Lower leg skin (tissue), 4 donors: Measurements from ENCODE around the gene CRYBG2. TPM values are rescaled to one million over a fixed set of nuclear protein-coding genes. Genes with fewer than 3 reads are reported as not detected.

ENCODE experiments used
- DNase-seq, 2 donors: peaks; one replicate each; pipeline ENCODE4 v3.0.0-alpha.2; 2019; ENCODE audit warnings: low spot score in 2 of 2
- H3K4me3 ChIP-seq: fragments of 200-600 bp; sonication (generic); 2 replicates; pipeline ENCODE4 v1.5.1; 2017; ENCODE audit warnings: mild to moderate bottlenecking, low read depth; ENCODE audit not compliant: poor library complexity, severe bottlenecking
- POLR2A ChIP-seq, 2 donors: fragments of 450-650 bp; IDR thresholded peaks; one replicate each; pipeline ENCODE4 v1.6.1; 2016 to 2017; ENCODE audit warnings: antibody characterized with exemption in 2 of 2, mild to moderate bottlenecking in 1 of 2, moderate library complexity in 1 of 2
- WGBS, 2 donors: methylation state at CpG; one replicate each; pipeline ENCODE4 v1.1.5; 2018; 5-methylcytosine and 5-hydroxymethylcytosine counted together
- intact Hi-C: fragments of 100-400 bp; cut with DNase I; formaldehyde crosslinking; loops from one replicate; pipeline ENCODE4 v1.15.0; 2023; ENCODE audit warnings: low total_unique reads
- total RNA-seq, 4 donors: library from RNA; depleted of rRNA; stranded (reverse); fragments of >200 nt; gene quantifications; one replicate each; pipeline ENCODE4 v1.1.0, GENCODE V29; 2016
- TF ChIP-seq, protein P1 (sequence below), 3 donors: fragments of 450-650 bp; IDR thresholded peaks; one replicate each; pipeline ENCODE4 v1.5.1; 2016; ENCODE audit warnings: antibody characterized with exemption in 3 of 3, mild to moderate bottlenecking in 3 of 3, moderate library complexity in 2 of 3

CRYBG2 gene
- total RNA-seq, 4 donors from 2014 or later = 52.3 to 104 (median 56.9) TPM

DNA sequence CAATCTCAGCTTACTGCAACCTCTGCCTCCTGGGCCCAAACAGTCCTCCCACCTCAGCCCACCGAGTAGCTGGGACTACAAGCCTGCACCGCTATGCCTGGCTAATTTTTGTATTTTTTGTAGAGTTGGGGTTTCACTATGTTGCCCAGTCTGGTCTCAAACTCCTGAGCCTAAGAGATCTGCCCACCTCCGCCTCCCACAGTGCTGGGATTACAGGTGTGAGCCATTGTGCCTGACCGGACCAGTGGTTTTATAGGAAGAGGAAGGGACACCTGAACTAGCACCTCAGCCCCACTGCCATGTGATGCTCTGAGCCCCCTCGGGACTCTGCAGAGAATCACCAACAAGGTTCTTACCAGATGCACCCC lies 4.1 kb downstream of the CRYBG2 start:
- DNase-seq = no peak
- 90% methylated on average over 5 of the region's 5 CpGs for WGBS, 2 donors
- no peak for TF ChIP-seq POLR2A (IDR thresholded peaks at IDR 0.05)
- TF ChIP-seq, protein P1, sequence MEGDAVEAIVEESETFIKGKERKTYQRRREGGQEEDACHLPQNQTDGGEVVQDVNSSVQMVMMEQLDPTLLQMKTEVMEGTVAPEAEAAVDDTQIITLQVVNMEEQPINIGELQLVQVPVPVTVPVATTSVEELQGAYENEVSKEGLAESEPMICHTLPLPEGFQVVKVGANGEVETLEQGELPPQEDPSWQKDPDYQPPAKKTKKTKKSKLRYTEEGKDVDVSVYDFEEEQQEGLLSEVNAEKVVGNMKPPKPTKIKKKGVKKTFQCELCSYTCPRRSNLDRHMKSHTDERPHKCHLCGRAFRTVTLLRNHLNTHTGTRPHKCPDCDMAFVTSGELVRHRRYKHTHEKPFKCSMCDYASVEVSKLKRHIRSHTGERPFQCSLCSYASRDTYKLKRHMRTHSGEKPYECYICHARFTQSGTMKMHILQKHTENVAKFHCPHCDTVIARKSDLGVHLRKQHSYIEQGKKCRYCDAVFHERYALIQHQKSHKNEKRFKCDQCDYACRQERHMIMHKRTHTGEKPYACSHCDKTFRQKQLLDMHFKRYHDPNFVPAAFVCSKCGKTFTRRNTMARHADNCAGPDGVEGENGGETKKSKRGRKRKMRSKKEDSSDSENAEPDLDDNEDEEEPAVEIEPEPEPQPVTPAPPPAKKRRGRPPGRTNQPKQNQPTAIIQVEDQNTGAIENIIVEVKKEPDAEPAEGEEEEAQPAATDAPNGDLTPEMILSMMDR (IDR thresholded peaks at IDR 0.05) = no peak
- H3K4me3 ChIP-seq = no peak overlapping the region
- intact Hi-C loops = no loop called here

DNA sequence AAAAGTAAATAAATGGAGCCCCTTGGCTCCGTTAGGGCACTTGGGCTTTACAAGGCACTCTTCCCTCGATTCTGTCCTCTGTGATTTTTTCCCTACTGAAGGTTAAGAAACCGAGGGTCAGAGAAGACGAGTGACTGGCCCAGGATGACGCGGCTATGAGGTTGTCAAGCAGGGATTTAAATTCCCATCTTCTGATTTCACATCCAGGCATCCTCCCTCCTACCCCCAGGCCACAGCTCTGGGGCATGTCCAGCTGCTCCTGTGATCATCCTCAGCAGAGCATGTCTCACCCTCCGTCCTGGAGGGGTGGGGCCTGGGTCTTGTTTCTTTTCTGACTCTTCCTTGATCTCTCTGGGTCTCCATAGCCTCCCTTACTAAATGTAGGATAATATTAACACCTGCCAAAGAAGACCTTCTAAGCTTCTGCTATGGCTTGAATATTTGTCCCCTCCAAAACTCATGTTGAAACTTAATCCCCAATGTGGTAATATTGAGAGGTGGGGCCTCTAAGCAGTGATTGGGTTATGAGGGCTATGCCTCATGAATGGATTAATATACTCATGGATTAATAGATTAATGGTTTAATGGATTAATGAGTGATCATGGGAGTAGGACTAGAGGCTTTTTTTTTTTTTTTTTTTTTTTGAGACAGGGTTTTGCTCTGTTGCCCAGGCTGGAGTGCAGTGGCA lies 4.6 kb downstream of the CRYBG2 start:
- TF ChIP-seq, protein P1 (IDR thresholded peaks at IDR 0.05) = no peak
- TF ChIP-seq POLR2A (IDR thresholded peaks at IDR 0.05) = no peak
- DNase-seq = no peak
- H3K4me3 ChIP-seq = no peak overlapping the region
- intact Hi-C loops = no loop called here
- WGBS, 2 donors = 79 to 80% methylated on average over 7 of the region's 7 CpGs

DNA sequence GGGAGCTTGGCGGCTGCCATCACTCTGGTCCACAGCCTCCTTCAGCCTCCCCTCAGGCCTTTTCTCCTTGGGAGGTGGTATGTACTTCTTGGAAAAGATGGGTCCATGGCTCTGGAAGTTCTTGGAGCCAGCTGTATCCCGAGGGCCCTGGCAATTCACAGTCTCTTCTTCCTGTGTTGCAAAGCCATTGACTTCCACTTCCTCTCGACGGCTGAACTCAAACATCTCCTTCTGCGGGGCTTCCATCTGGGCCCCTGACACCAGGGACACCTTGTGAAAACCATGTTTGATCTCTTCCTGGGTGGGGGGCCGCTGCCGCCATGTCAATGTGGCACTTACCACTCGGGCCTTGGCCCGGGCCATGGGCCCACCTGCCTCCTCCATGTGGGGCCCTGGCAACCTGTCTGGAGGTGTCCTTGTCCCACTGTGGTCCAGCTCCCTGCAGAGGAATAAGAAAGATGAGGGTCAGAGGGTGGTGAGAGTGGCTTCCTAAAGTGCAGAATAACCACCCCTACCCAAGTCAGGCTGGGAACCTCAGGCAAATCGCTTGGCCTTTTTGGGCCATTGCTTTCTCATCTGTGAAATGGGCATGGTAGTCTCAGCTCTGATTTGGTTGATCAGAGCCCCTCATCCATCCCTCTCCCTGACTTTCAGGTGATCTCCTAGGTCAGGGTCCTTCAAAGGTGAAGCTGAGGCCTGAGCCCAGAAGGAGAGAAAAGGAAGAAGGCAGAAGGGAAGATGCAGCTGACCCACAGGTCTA lies 7.5 kb downstream of the CRYBG2 start:
- no peak overlapping the region for H3K4me3 ChIP-seq
- no peak for TF ChIP-seq POLR2A (IDR thresholded peaks at IDR 0.05)
- TF ChIP-seq, protein P1 (IDR thresholded peaks at IDR 0.05) = no peak
- no peak for DNase-seq
- WGBS, 2 donors = 72 to 79% methylated on average over 10 of the region's 10 CpGs
- intact Hi-C loops = no loop called here

DNA sequence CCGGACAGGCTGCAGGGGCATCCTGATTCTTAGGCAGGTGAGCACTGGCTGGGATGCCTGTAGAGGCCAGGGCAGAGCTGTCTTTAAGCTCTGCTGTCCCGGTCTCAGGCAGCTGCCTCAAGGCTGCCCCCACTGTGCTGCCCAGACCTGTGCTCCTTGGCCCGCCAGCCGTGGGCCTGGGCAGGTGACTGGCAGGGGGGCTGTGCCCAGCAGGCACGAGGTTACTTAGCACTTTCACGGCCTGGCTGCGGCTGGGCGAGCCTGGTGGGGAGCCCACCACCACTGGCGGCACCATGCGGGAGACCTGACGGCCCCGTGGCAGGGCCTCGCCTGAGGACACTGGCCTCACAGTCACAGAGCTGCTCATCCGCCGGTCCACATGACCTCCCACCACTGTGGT lies 8.2 kb downstream of the CRYBG2 start:
- H3K4me3 ChIP-seq = no peak overlapping the region
- TF ChIP-seq, protein P1 (IDR thresholded peaks at IDR 0.05) = no peak
- TF ChIP-seq POLR2A (IDR thresholded peaks at IDR 0.05) = no peak
- no peak for DNase-seq
- intact Hi-C loops = no loop called here
- WGBS, 2 donors = 74 to 88% methylated on average over 8 to 11 of the region's 15 CpGs

DNA sequence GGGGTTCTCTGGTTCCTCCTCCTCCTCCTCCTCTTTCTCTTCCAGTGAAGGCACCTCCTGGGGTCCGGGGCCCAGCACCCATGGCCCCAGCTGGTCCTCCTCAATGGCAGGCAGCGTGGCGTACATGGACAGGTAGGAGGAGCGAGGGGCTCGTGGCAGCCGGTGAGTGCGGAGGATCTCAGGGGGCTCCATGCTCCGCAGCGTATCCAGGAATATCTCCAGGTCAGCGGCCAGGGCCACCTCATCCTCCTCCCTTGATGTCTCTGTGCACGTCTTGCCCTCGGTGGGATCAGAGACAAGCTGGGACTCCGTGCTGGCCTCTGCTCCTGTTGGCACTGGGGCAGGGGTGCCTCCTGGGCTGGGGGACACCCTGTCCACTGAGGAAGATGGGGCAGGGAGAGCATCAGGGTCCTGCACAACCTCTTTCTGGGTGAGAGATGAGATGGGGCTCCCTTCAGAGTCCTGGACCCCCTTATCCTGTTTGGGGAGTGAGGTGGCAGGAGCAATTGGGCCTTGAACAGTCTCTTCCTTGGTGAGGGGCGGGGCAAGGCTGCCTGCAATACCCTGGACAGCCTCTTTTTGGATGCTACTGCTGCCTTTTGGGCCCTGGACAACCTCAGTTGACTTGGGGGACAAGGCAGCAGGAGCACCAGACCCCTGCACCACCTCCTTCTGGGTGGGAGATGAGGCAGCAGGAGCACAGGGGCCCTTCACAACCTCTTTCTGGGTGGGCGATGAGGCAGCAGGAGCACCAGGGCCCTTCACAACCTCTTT lies 9.6 kb downstream of the CRYBG2 start:
- intact Hi-C loops = no loop called here
- no peak overlapping the region for H3K4me3 ChIP-seq
- 91 to 92% methylated on average over 15 of the region's 15 CpGs for WGBS, 2 donors
- TF ChIP-seq POLR2A (IDR thresholded peaks at IDR 0.05) = no peak
- TF ChIP-seq, protein P1 (IDR thresholded peaks at IDR 0.05) = no peak
- DNase-seq = no peak
